GM18519 (cell line): ENCODE data around the gene CEACAM8.
"Not testable (repeated sequence)": the region's sequence is repeated elsewhere in the genome, so short reads cannot be mapped to it uniquely, and the experiment has no call there.

ENCODE experiments used
- ATAC-seq: cut with Tn5 transposase; IDR thresholded peaks from one replicate; pipeline ENCODE4 v1.9.1; 2021; ENCODE audit warnings: mild to moderate bottlenecking, moderate library complexity; ENCODE audit not compliant: unreplicated experiment, low FRiP score

The CEACAM8 gene

DNA sequence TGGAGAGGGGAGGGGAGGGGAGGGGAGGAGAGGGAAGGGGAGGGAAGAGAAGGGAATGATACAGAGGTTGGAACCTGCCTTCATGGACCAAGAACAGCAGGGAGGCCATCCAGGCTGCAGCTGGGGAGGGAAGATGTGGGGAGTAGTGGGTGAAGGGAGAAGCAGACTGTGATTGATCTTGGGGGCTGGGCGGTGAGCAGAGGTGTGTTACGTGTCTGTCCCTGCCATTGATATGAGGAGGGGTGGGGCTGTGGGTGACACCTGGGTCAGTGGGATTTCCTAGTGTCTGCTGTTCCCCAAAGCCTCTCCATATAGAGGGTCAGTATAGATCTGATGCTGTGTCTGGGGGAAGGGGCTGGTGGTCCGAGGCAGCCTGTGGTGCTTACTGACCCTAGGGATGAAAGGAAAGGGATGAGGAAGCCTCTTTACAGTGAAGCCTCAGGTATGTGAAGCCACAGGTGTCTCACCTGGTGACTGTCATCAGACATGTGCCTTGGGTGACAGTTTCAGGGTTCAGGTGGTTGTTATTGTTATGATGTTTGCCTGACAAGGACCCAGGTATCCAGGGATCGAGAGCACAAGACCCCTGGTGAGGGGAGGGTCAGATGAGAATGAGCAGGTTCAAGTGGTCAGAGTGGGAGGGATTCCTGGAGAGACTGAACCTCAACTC is 47.8 kb downstream of the CEACAM8 start:
- ATAC-seq = no peak

GRCh38 chr19:42544146-42544545 is 50.6 kb downstream of the CEACAM8 start:
- no peak for ATAC-seq

DNA sequence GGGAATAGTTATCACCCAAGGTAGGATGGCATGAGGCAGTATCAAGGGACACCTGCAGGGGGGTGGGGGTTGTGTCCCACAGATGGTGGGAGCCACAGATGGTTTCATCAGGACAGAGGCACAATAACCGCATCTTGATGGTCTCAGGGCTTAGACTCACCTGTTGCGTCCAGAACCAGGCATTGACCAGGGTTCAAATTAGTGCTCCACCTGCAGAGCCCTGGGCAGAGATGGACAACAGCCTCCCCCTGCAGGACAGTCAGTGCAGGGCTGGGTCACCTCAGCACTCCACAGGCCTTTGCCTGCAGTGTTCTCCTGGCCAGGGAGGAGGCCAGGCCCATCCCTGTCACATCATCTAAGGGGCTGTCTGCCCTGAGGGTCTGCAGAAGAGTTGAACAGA is 51.9 kb downstream of the CEACAM8 start:
- no peak for ATAC-seq

GRCh38 chr19:42540071-42540553 is 54.6 kb downstream of the CEACAM8 start:
- ATAC-seq = no peak

DNA sequence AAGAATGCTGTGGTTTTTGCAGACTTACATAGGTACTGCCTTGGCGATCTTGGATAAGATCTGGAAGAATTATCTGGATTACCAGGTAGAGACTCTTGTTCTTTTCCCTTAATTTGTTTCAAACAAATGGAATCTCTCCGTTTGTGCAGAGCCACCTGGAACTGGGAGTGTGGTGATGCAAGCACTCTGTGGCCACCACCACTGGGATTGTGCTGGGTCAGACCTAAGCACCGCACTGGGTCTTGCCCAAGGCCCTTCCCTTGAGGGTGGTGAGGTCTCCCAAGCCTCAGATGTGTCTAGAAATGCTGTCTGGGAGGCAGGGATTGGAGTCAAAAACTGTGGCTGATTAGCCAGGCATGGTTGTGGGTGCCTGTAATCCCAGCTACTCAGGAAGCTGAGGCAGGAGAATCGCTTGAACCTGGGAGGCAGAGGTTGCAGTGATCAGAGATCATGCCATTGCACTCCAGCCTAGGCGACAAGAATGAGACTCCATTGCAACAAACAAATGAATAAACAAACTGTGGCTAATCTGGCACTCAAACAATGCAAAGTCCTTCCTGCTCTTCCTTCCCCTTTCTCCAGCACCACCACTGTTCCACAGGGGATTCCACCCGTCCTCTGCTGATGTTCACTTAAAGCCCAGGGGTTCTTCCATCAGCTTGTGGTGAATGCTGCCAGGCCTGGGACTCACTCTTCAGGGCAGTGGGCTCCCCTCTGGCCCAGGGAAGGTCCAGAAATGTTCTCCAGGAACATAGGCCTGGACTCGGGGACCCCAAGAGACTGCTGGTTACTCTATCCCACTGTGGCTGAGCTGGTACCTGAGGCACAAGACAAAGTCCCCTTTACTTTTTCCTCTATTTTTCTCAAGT is 55.6 kb downstream of the CEACAM8 start:
- no peak for ATAC-seq

GRCh38 chr19:42535276-42535675 is 59.4 kb downstream of the CEACAM8 start:
- ATAC-seq = not testable (repeated sequence)

GRCh38 chr19:42534391-42534790 is 60.3 kb downstream of the CEACAM8 start:
- ATAC-seq = no peak

DNA sequence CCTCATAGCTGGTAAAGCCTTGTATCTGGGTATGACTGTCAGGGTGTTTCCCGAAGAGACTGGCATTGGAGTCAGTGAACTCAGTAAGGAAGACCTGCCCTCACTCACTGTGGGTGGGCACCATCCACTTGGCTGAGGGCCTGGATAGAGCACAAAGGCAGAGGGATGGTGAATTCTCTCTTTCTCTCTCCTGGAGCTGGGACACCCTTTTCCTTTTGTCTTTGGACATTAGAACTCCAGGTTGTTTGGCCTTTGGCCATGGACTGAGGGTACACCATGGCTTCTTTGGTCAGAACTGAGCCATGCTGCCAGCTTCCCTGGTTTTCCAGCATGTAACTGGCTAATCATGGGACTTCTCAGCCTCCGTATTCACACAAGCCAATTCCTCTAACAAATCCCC is 61.8 kb downstream of the CEACAM8 start:
- no peak for ATAC-seq

GRCh38 chr19:42531313-42531712 is 63.4 kb downstream of the CEACAM8 start:
- no peak for ATAC-seq
